ENCODE data around the gene KMO.

- TF ChIP-seq CTCF (IDR thresholded peaks at IDR 0.05; ENCODE audit: low read depth, low read length, poor library complexity, severe bottlenecking) (peak; percentile 75), EZH2phosphoT487 (IDR thresholded peaks at IDR 0.05; ENCODE audit: borderline replicate concordance, low read length) (no peak)
Measured at GRCh38 chr1:241485554-241485992, 46.6 kb upstream of the KMO start.
